ENCODE results near the gene KCNQ1.

The KCNQ1 gene

DNA sequence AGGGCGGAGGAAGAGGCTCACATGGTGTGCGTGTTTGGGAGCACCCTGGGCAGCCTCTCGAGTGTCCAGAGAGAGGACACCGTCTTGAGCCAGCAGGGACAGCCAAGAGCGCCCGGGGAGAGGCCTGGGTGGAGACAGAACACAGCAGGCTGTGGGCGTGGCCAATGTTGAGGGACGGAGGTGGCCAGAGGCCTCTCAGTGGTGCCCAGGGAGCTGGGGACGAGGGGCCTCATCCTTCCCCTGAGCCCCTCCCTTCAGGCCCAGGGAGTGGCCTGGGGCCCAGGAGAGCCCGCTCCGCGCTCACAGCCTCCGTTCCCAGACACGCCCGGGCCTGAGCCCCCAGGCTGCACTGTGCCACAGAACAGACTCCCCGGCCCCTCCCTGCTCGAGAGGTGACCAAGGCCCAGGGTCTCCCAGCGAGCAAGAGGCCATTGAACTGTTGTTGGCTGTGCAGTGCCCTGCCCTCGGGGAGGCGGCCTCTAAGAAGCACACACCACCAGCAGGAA, 392.3 kb downstream of the KCNQ1 start:
- DNase-seq = no peak

DNA sequence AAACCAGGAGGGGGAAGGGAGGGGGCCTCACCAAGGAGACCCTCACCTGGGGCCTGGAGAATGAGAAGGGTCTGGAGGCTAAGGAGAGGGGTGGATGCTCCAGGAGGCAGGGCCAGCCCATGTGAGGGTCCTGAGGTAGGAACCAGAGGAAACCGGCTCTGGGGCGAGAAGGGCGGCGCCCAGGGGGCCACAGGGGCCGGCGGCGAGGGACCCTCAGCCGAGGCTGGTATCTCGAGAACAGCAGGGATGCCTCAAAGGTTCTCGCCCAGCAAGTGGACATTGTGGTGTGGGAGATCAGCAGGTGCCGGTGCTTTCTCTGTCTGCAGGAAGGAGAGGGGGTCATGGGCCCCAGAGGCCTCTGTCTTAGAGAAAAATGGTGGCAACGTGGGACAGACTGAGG, 392.8 kb downstream of the KCNQ1 start:
- DNase-seq = no peak

- no peak for DNase-seq
Observed at GRCh38 chr11:2838091-2838490, 393.3 kb downstream of the KCNQ1 start.

GRCh38 chr11:2838676-2839294, 394.0 kb downstream of the KCNQ1 start:
- no peak for DNase-seq

GRCh38 chr11:2839395-2839943, 394.7 kb downstream of the KCNQ1 start:
- no peak for DNase-seq

GRCh38 chr11:2841411-2842190, 396.8 kb downstream of the KCNQ1 start:
- no peak for DNase-seq

- DNase-seq = no peak
Observed at GRCh38 chr11:2842876-2843275, 398.1 kb downstream of the KCNQ1 start.

DNA sequence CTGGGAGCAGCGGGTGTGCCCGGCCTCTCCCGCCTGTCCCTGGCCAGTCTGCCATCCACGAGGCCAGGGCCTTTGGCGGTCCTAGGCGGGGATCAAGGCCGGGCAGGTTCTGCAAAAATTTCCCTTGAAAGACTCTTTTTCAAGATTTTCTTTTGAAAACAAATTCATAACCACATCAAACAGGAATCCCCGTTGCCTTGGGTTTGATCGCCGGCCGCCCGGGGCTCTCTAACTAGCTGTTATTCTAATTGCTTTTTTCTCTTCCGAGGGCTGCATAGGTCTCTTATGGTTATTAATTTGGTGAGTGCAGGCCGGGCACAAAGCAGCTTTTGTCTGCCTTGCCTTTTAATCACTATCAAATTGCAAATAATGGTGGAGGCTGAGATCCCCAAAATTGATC, 398.7 kb downstream of the KCNQ1 start:
- no peak for DNase-seq

DNA sequence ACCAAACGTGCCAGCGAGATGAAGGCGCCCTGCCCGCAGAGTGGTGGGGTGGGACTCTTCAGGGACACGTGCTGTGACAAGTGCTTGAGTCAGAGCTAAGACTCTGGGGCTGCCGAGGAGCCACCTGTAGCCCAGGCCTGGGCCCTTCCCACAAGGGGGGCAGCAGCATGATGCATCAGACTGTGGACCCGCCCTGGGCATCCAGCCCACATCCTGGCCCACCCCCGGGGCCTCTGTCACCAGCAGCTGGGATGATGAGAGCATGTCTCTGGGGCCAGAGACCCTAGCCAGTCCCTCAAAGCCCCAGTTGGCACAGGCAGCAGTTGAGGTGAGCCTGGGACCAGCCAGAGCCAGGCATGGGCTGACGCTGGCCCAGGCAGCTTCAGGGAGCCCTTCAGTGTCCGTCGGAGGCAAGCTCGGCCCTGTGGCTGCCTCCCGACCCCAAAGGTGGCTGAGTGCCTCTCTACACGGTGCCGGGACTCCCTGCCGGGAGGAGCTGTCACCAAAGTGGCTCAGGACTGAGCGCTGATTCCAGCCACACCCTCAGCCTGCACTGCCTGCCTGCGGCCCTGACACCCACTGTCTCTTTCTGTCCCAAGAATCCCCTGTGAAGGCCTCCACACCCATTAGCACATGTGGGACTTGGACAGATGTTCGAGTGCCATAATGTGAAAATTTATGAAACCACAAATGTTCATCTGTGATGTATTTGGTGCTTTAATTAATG, 399.5 kb downstream of the KCNQ1 start:
- peak; percentile 93 for DNase-seq

- no peak for DNase-seq
Observed at GRCh38 chr11:2844996-2845395, 400.2 kb downstream of the KCNQ1 start.

DNA sequence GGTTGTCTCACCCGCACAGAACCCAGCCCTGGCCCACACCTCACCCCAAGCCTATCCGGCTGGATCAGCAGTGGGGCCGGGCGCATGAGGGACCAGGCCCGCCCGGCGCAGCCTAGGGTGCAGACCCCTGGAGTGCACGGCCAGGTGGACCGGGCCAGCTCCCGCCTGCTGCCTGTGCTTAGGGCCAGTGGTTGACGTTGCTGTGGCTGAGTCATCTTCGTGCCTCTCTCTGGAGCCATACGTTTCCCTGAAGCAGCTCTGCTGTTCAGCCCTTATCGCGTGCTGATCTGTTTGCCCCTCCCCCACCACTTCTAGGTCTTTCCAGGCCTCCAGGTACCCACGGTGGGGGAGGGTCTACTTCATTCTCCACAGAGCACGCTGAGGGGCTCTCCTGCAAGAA, 401.2 kb downstream of the KCNQ1 start:
- DNase-seq = no peak

- DNase-seq = no peak
Observed at GRCh38 chr11:2846470-2846869, 401.7 kb downstream of the KCNQ1 start.

DNA sequence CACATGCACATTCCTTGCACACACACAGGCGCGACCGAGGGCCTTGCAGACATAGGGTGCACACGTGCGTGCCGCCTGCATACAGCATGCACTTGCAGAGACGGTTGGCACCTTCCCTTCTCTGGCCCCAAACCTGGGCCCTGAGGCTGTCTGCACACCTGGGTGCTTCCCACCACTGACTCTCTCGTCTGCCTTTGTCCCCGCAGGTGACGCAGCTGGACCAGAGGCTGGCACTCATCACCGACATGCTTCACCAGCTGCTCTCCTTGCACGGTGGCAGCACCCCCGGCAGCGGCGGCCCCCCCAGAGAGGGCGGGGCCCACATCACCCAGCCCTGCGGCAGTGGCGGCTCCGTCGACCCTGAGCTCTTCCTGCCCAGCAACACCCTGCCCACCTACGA, 402.8 kb downstream of the KCNQ1 start:
- DNase-seq = no peak

DNA sequence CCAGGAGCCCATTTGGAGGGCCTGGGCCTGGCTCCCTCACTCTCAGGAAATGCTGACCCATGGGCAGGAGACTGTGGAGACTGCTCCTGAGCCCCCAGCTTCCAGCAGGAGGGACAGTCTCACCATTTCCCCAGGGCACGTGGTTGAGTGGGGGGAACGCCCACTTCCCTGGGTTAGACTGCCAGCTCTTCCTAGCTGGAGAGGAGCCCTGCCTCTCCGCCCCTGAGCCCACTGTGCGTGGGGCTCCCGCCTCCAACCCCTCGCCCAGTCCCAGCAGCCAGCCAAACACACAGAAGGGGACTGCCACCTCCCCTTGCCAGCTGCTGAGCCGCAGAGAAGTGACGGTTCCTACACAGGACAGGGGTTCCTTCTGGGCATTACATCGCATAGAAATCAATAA, 403.7 kb downstream of the KCNQ1 start:
- no peak for DNase-seq

- DNase-seq = no peak
Observed at GRCh38 chr11:2849994-2850770, 405.4 kb downstream of the KCNQ1 start.

- no peak for DNase-seq
Observed at GRCh38 chr11:2853401-2853800, 408.6 kb downstream of the KCNQ1 start.

- no peak for DNase-seq
Observed at GRCh38 chr11:2853997-2854560, 409.3 kb downstream of the KCNQ1 start.

- DNase-seq = no peak
Observed at GRCh38 chr11:2855162-2855561, 410.4 kb downstream of the KCNQ1 start.

DNA sequence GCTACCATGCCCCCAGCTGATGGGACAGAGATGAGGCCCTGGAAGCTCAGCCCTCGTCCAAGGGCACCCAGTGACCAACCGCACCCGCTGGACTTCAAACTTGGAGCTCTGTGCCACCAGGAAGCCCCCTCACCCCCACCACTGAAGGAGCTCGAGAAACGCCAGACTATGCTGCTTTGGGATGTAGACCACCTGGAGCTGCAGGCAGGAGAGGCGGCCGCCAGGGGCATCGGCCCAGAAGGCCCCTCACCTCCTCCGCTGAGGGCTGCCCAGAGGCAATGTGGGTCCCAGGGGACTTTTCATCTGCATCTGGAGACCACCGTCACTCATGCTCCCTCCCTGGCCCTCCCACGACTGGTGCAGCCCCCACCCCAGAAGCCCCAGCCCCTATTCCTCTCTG, 412.5 kb downstream of the KCNQ1 start:
- no peak for DNase-seq

- DNase-seq = no peak
Observed at GRCh38 chr11:2857918-2858317, 413.1 kb downstream of the KCNQ1 start.

GRCh38 chr11:2858995-2859698, 414.3 kb downstream of the KCNQ1 start:
- DNase-seq = no peak

GRCh38 chr11:2859699-2860037, 414.9 kb downstream of the KCNQ1 start:
- DNase-seq = no peak

Data from 8988T (cell line).